COLO668 (cell line): ENCODE measurements around the gene FARP1.

Experiments used
- DNase-seq: peaks from one replicate; lab custom pipeline; 2025; ENCODE audit not compliant: unreplicated experiment; lab: John Stamatoyannopoulos, UW

The FARP1 gene

GRCh38 chr13:98301721-98302120 lies 158.8 kb downstream of the FARP1 start:
- DNase-seq: no peak

- no peak for DNase-seq
Measured at GRCh38 chr13:98303858-98304257, 161.0 kb downstream of the FARP1 start.

- DNase-seq: no peak
Measured at GRCh38 chr13:98305670-98306069, 162.8 kb downstream of the FARP1 start.

- DNase-seq: no peak
Measured at GRCh38 chr13:98307463-98308085, 164.7 kb downstream of the FARP1 start.

- DNase-seq: no peak
Measured at GRCh38 chr13:98308086-98308911, 165.4 kb downstream of the FARP1 start.

- no peak for DNase-seq
Measured at GRCh38 chr13:98309569-98310335, 166.9 kb downstream of the FARP1 start.

GRCh38 chr13:98310485-98311199 lies 167.7 kb downstream of the FARP1 start:
- no peak for DNase-seq

GRCh38 chr13:98311200-98311548 lies 168.3 kb downstream of the FARP1 start:
- no peak for DNase-seq

GRCh38 chr13:98312606-98313005 lies 169.7 kb downstream of the FARP1 start:
- no peak for DNase-seq

GRCh38 chr13:98313023-98313921 lies 170.4 kb downstream of the FARP1 start:
- DNase-seq: no peak

- no peak for DNase-seq
Measured at GRCh38 chr13:98313922-98314292, 171.0 kb downstream of the FARP1 start.

- no peak for DNase-seq
Measured at GRCh38 chr13:98315466-98315865, 172.6 kb downstream of the FARP1 start.

GRCh38 chr13:98315902-98316301 lies 173.0 kb downstream of the FARP1 start:
- no peak for DNase-seq

GRCh38 chr13:98317573-98318171 lies 174.8 kb downstream of the FARP1 start:
- no peak for DNase-seq

- DNase-seq: no peak
Measured at GRCh38 chr13:98318263-98318878, 175.5 kb downstream of the FARP1 start.

- DNase-seq: no peak
Measured at GRCh38 chr13:98320561-98321105, 177.7 kb downstream of the FARP1 start.

GRCh38 chr13:98321395-98321794 lies 178.5 kb downstream of the FARP1 start:
- DNase-seq: no peak

GRCh38 chr13:98322091-98322718 lies 179.3 kb downstream of the FARP1 start:
- DNase-seq: no peak

GRCh38 chr13:98324105-98324504 lies 181.2 kb downstream of the FARP1 start:
- DNase-seq: no peak
